OCI-LY3 (cell line): Measurements from ENCODE around the gene PTPRN2.

ENCODE experiments used
- H2AFZ ChIP-seq: fragments of 200-600, 300-600 bp; shearing (Covaris generic); 2 replicates; pipeline ENCODE4 v1.6.0; 2014; ENCODE audit warnings: antibody characterized with exemption, low read depth, low read length
- H3K27ac ChIP-seq: fragments of 200-600, 300-600 bp; sonication (generic); 2 replicates; pipeline ENCODE4 v1.5.1; 2014; ENCODE audit warnings: mild to moderate bottlenecking, low read length, moderate library complexity, mixed read lengths
- H3K27me3 ChIP-seq: fragments of 200-600, 300-600 bp; sonication (generic); 2 replicates; pipeline ENCODE4 v1.6.1; 2014; ENCODE audit warnings: low read depth, low read length, mixed read lengths
- H3K36me3 ChIP-seq: fragments of 200-600, 300-600 bp; sonication (generic); replicated peaks from 2 replicates; pipeline ENCODE3; 2014; ENCODE audit warnings: low read depth, low read length, mixed read lengths
- H3K4me1 ChIP-seq: fragments of 300-600, 200-600 bp; sonication (generic); 2 replicates; pipeline ENCODE4 v1.6.1; 2014; ENCODE audit warnings: low read length, mixed read lengths
- H3K4me2 ChIP-seq: fragments of 200-600, 300-600 bp; sonication (generic); 2 replicates; pipeline ENCODE4 v1.6.1; 2014; ENCODE audit warnings: low read length, mixed read lengths
- H3K4me3 ChIP-seq: fragments of 300-600, 200-600 bp; sonication (generic); 2 replicates; pipeline ENCODE4 v1.5.1; 2014; ENCODE audit warnings: antibody characterized with exemption, mild to moderate bottlenecking, low read length, moderate library complexity
- H3K79me2 ChIP-seq: fragments of 300-600, 200-600 bp; shearing (Covaris generic); 2 replicates; pipeline ENCODE4 v1.6.1; 2014; ENCODE audit warnings: mild to moderate bottlenecking, low read length, mixed read lengths
- H3K9ac ChIP-seq: fragments of 300-600, 200-600 bp; shearing (Covaris generic); 2 replicates; pipeline ENCODE4 v1.6.0; 2014; ENCODE audit warnings: mild to moderate bottlenecking, low read length, moderate library complexity
- H3K9me3 ChIP-seq: fragments of 200-600, 300-600 bp; shearing (Covaris generic); 2 replicates; pipeline ENCODE4 v1.6.1; 2014; ENCODE audit warnings: low read length, mixed read lengths; ENCODE audit not compliant: insufficient read depth
- H4K20me1 ChIP-seq: fragments of 200-600, 300-600 bp; sonication (generic); 2 replicates; pipeline ENCODE4 v1.6.1; 2016; ENCODE audit warnings: low read length, mixed read lengths; ENCODE audit not compliant: insufficient read depth
- EZH2phosphoT487 ChIP-seq: fragments of 200-600 bp; shearing (Covaris generic); IDR thresholded peaks from 2 replicates; pipeline ENCODE4 v1.6.1; 2018; ENCODE audit warnings: antibody characterized with exemption, mixed run types, low read depth
- TF ChIP-seq, protein P1 (sequence below): fragments of 200-600, 300-600 bp; sonication (generic); IDR thresholded peaks from 2 replicates; pipeline ENCODE4 v1.5.1; 2014; ENCODE audit warnings: antibody characterized with exemption, low read length, low read depth

Gene PTPRN2

DNA sequence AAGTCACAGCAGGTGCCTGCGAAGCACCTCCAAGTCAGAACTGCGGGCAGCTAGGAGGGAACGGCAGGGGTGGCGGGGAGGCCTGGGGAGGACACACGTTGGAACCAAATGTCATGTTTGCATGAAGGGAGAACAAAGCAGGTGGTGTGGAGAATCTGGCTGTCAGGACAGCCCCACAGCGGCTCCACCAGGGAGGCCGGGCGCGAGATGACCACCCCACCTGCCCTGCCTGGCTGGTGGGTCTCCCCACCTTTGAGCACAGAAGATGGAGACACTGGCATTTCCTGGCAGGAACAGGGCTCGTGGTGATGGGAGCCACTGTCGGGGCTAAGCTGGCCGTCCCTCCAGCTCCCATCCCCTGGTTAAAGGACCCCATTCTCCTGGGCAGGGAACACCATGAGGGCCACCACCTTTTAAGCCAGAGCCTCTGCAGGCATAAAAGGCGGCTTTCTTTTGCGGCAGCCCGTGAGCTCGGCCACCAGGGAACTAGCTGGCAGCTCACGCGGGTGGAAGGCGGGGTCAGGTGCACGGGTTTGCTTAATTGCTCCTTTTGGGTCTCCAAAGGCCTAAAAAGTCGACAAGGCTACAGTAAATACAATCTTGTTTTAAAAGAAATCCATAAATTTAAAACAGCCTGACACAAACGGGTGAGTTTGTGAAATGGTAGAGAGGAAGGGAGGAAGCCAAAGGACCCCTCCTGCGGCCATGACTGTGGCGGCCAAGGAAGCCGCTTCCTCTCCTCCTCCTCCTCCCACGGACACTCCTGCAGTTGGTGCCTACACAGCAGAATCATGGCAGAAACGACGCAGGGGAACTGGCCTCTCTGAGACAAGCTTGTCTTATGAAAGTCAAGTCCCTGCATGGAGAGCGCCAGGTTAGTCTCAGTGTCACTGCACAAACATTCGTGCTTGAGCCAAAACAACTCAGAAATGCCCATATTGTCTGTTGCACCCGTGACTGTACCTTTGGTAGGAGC is 1037.0 kb downstream of the PTPRN2 start:
- Histone ChIP-seq H3K79me2 (no peaks in the 10 kb centered on the region), H3K9me3 (no peaks in the 10 kb centered on the region), H3K4me2 (no peak overlapping the region), H3K36me3 (no peaks in the 10 kb centered on the region), H3K4me3 (no peak overlapping the region), H3K9ac (no peak overlapping the region), H3K27ac (no peak overlapping the region), H3K4me1 (no peaks in the 10 kb centered on the region), H3K27me3 (no peaks in the 10 kb centered on the region), H2AFZ (no peak overlapping the region), H4K20me1 (no peaks in the 10 kb centered on the region)
- TF ChIP-seq, protein P1, sequence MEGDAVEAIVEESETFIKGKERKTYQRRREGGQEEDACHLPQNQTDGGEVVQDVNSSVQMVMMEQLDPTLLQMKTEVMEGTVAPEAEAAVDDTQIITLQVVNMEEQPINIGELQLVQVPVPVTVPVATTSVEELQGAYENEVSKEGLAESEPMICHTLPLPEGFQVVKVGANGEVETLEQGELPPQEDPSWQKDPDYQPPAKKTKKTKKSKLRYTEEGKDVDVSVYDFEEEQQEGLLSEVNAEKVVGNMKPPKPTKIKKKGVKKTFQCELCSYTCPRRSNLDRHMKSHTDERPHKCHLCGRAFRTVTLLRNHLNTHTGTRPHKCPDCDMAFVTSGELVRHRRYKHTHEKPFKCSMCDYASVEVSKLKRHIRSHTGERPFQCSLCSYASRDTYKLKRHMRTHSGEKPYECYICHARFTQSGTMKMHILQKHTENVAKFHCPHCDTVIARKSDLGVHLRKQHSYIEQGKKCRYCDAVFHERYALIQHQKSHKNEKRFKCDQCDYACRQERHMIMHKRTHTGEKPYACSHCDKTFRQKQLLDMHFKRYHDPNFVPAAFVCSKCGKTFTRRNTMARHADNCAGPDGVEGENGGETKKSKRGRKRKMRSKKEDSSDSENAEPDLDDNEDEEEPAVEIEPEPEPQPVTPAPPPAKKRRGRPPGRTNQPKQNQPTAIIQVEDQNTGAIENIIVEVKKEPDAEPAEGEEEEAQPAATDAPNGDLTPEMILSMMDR, result no peak
- TF ChIP-seq EZH2phosphoT487, result no peak

DNA sequence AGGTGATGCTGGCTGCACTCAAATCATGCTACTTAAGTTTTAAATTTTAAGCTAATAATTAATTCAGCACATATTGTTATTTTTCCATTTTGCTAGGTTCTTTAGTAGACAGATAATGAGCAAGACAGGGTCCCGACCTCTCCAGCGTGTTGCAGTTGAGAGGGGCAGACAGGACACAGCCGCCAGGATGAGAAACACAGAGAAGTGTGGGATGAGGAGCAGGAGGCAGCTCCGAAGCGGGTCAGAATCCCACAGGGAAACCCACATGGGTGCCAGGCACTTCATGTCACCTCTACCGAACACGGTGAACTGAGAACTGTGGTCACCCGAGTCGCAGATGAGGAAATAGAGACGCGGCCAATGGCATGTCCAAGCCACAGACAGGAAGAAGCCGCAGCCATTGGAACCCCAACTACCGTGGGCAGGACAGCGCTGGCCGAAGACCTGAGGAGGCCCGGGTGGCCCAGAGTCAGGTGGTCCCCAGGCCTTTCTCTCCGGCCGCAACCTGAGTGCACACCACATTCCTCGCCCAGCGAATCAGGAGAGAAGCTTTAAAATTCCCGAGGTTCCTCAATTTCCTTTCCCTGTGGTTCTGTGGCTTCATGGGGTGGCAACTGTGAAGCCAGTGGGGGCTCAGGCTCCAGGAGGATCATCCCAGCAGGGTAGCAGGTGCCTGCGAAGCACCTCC is 1037.9 kb downstream of the PTPRN2 start:
- no peaks in the 10 kb centered on the region for H3K36me3 ChIP-seq
- no peaks in the 10 kb centered on the region for H3K9me3 ChIP-seq
- TF ChIP-seq, protein P1, result no peak
- TF ChIP-seq EZH2phosphoT487, result no peak

DNA sequence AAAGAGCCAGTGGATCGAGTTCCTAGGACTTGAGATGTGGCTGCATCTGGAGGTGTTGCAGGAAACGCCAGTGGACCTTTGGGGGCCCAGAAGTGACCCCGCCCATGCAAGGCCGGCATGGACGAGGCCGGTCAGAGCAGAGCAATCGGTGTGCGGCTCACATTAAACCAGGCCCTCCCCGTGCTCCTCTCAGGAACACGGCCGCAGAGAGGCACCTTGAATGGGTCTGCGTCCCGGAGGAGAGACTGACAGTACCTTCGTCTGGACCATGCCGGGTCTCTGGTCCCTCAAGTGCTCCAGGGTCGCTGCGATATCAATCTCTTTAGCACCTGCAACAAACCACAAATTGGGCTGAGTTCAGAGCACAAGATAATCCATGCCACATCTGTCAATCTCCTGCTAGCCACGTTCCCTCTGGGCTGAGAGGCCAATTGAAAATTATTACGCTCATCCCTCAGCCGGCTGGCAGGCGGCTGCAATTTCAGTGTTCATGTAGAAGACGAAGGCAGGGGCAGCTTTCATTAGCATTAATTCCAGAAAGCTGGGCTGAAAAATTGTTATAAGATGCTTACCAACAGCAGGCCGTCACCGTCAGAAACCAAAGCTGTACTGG is 1038.8 kb downstream of the PTPRN2 start:
- Histone ChIP-seq H3K4me3 (no peak overlapping the region), H3K9ac (no peak overlapping the region), H3K79me2 (no peaks in the 10 kb centered on the region), H3K4me1 (no peaks in the 10 kb centered on the region), H4K20me1 (no peaks in the 10 kb centered on the region), H3K4me2 (no peak overlapping the region), H3K36me3 (no peaks in the 10 kb centered on the region), H3K27me3 (no peaks in the 10 kb centered on the region), H3K27ac (no peak overlapping the region), H3K9me3 (no peaks in the 10 kb centered on the region), H2AFZ (no peak overlapping the region)
- no peak for TF ChIP-seq EZH2phosphoT487
- TF ChIP-seq, protein P1, result no peak

More for the DNA sequence above, 1037.9 kb downstream of the PTPRN2 start:
- no peak overlapping the region for H3K9ac ChIP-seq
- no peaks in the 10 kb centered on the region for H3K27me3 ChIP-seq
- H3K27ac ChIP-seq, result no peak overlapping the region
- H3K79me2 ChIP-seq, result no peaks in the 10 kb centered on the region
- H3K4me1 ChIP-seq, result no peaks in the 10 kb centered on the region
- H4K20me1 ChIP-seq, result no peaks in the 10 kb centered on the region
- no peak overlapping the region for H3K4me3 ChIP-seq
- no peak overlapping the region for H2AFZ ChIP-seq
- no peak overlapping the region for H3K4me2 ChIP-seq

DNA sequence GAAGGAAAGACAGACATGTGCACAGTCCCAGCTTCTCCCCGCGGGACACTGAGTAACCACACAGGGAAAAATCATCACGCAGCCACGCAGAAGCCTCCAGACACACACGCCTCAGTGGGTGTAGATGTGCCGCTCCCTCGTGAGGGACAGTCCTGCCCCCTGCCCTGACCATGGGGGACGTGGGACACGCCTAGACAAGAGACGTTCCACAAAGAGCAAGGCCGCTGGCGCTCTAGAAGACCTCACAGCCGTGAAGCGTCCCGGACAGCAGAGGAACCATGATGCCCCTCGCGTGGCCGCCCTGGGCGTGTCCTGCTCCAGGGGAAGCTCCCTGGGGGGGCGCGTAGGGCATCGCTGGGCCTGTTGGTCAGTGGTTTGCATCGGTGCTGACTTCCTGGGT is 1040.0 kb downstream of the PTPRN2 start:
- TF ChIP-seq, protein P1, result no peak
- no peak for TF ChIP-seq EZH2phosphoT487
- H3K4me3 ChIP-seq, result no peak overlapping the region
- no peak overlapping the region for H3K27ac ChIP-seq
- no peak overlapping the region for H3K4me2 ChIP-seq
- H3K36me3 ChIP-seq, result no peaks in the 10 kb centered on the region
- H3K9me3 ChIP-seq, result no peaks in the 10 kb centered on the region
- no peaks in the 10 kb centered on the region for H4K20me1 ChIP-seq
- no peak overlapping the region for H3K9ac ChIP-seq
- no peaks in the 10 kb centered on the region for H3K27me3 ChIP-seq
- H2AFZ ChIP-seq, result no peak overlapping the region
- no peaks in the 10 kb centered on the region for H3K79me2 ChIP-seq
- no peaks in the 10 kb centered on the region for H3K4me1 ChIP-seq
